A673 (cell line): ENCODE results near the gene EXOC3.
"Not testable (repeated sequence)": the region's sequence is repeated elsewhere in the genome, so short reads cannot be mapped to it uniquely, and the experiment has no call there.

Experiments used
- CTCF ChIP-seq: fragments of 300-800, 200-600 bp; sonication (generic); conservative IDR thresholded peaks from 2 replicates; pipeline ENCODE4 v1.5.1; 2017; ENCODE audit warnings: low read depth, mild to moderate bottlenecking, antibody characterized with exemption, low read length, moderate library complexity, mixed read lengths
- EZH2 ChIP-seq: fragments of 200-600 bp; sonication (generic); IDR thresholded peaks from 2 replicates; pipeline ENCODE4 v1.6.1; 2017; ENCODE audit warnings: borderline replicate concordance, low read depth, mild to moderate bottlenecking, mixed read lengths, antibody characterized with exemption, low read length; ENCODE audit not compliant: poor library complexity, severe bottlenecking

DNA sequence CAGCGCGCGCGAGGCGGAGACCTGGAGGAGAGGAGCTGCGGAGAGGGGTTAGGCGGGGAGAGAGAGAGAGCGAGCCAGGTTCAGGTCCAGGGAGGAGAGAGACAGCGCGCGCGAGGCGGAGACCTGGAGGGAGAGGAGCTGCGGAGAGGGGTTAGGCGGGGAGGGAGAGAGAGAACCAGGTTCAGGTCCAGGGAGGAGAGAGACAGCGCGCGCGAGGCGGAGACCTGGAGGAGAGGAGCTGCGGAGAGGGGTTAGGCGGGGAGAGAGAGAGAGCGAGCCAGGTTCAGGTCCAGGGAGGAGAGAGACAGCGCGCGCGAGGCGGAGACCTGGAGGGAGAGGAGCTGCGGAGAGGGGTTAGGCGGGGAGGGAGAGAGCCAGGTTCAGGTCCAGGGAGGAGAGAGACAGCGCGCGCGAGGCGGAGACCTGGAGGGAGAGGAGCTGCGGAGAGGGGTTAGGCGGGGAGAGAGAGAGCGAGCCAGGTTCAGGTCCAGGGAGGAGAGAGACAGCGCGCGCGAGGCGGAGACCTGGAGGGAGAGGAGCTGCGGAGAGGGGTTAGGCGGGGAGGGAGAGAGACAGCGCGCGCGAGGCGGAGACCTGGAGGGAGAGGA lies 31.4 kb downstream of the EXOC3 start:
- TF ChIP-seq EZH2, CTCF: not testable (repeated sequence)
